K562 (cell line): ENCODE data around the gene GTF2A1. TPM values are rescaled to one million over a fixed set of nuclear protein-coding genes. Genes with fewer than 3 reads are reported as not detected.

Experiments used
- ATAC-seq: fragments of 200-7000 bp; cut with Tn5 transposase; 3 replicates; pipeline ENCODE4 v1.9.1; 2020; ENCODE audit warnings: moderate library complexity
- BruUV-seq: library from RNA; stranded (reverse); fragments of 400-500 nt; replicated peaks from 2 replicates; lab custom pipeline; 2021; lab: Mats Ljungman, UMichigan
- CTCF ChIA-PET: fragments of 300-600 bp; formaldehyde crosslinking; extraction: SDS; loops from one replicate; lab custom pipeline; 2021; ENCODE audit warnings: low intra/inter-chr PET ratio; lab: Yijun Ruan, JAX
- POLR2A ChIA-PET: fragments of 300-600, 350-650 bp; sonication (Branson Sonifier 250); formaldehyde crosslinking; extraction: SDS; loops from one replicate; lab custom pipeline; 2021; ENCODE audit warnings: antibody characterized with exemption, inconsistent platforms; lab: Yijun Ruan, JAX
- DNase-seq, 4 experiments: peaks; one replicate each; pipeline versions ENCODE4 v3.0.0 to v3.0.0-alpha.2; 2011 to 2018; ENCODE audit warnings: low spot score in 3 of 4, mixed read lengths in 3 of 4; ENCODE audit errors: extremely low read depth in 1 of 4
- FAIRE-seq: peaks from 2 replicates; lab custom pipeline; 2011; peaks lifted over from hg19 to GRCh38; lab: Jason Lieb, UNC
- H2AFZ ChIP-seq: 2 replicates; pipeline ENCODE4 v1.6.0; 2011; ENCODE audit warnings: low read depth, low read length, control low read depth, inconsistent platforms
- H3K27ac ChIP-seq: fragments of 200-600 bp; 3 replicates; pipeline ENCODE4 v1.8.0; 2011; ENCODE audit warnings: low read depth, mild to moderate bottlenecking, control low read depth, inconsistent platforms, low read length, moderate library complexity, mixed read lengths; ENCODE audit errors: extremely low read depth
- H3K27me3 ChIP-seq, 2 experiments: fragments of 300-600 bp in 1 of 2; 2 replicates in 1 of 2; 3 replicates in 1 of 2; pipeline versions ENCODE4 v1.6.0 to v1.8.0; 2011; ENCODE audit warnings: inconsistent platforms in 2 of 2, low read length in 2 of 2, mild to moderate bottlenecking in 1 of 2, mixed read lengths in 1 of 2, moderate library complexity in 1 of 2; ENCODE audit not compliant: control insufficient read depth in 2 of 2, insufficient read depth in 2 of 2
- H3K36me3 ChIP-seq: fragments of 300-600 bp; 3 replicates; pipeline ENCODE4 v1.8.0; 2011; ENCODE audit warnings: mild to moderate bottlenecking, low read length, inconsistent platforms; ENCODE audit not compliant: control insufficient read depth, insufficient read depth
- H3K4me1 ChIP-seq, 2 experiments: fragments of 200-600 bp in 1 of 2; replicated peaks in 1 of 2; 2 replicates in 1 of 2; 3 replicates in 1 of 2; pipeline versions ENCODE4 v1.5.1 to v1.8.0; 2011; ENCODE audit warnings: inconsistent platforms in 2 of 2, low read length in 2 of 2, mild to moderate bottlenecking in 1 of 2, mixed read lengths in 1 of 2, moderate library complexity in 1 of 2; ENCODE audit not compliant: control insufficient read depth in 2 of 2, insufficient read depth in 2 of 2
- H3K4me2 ChIP-seq: 2 replicates; pipeline ENCODE4 v1.6.1; 2011; ENCODE audit warnings: low read length, control low read depth, inconsistent platforms, mixed read lengths; ENCODE audit not compliant: insufficient read depth
- H3K4me3 ChIP-seq: fragments of 200-600 bp; sonication (generic), shearing (Covaris generic); 2 replicates; pipeline ENCODE4 v1.5.1; 2016; ENCODE audit warnings: control low read depth, inconsistent platforms
- H3K79me2 ChIP-seq: fragments of 200-600 bp; 3 replicates; pipeline ENCODE4 v1.8.0; 2011; ENCODE audit warnings: low read length, inconsistent platforms; ENCODE audit not compliant: control insufficient read depth, insufficient read depth
- H3K9ac ChIP-seq, 2 experiments: 2 replicates each; pipeline versions ENCODE4 v1.6.0 to v1.6.1; 2011; ENCODE audit warnings: low read depth in 2 of 2, low read length in 2 of 2, control low read depth in 1 of 2, inconsistent platforms in 1 of 2, mild to moderate bottlenecking in 1 of 2, mixed read lengths in 1 of 2; ENCODE audit not compliant: insufficient read depth in 1 of 2
- H3K9me1 ChIP-seq: one replicate; pipeline ENCODE4 v1.6.0; 2011; ENCODE audit warnings: inconsistent platforms, mild to moderate bottlenecking, low read length, moderate library complexity; ENCODE audit not compliant: control insufficient read depth, insufficient read depth
- H3K9me3 ChIP-seq: replicated peaks from 2 replicates; pipeline ENCODE4 v1.5.1; 2011; ENCODE audit warnings: low read depth, low read length, inconsistent platforms; ENCODE audit not compliant: control insufficient read depth, insufficient read depth
- H4K20me1 ChIP-seq: replicated peaks from 2 replicates; pipeline ENCODE4 v1.6.1; 2011; ENCODE audit warnings: low read length, inconsistent platforms, mixed read lengths; ENCODE audit not compliant: control insufficient read depth, insufficient read depth
- ELF2 ChIP-seq: fragments of 250-450 bp; sonication (Bioruptor Pico); IDR thresholded peaks from 2 replicates; pipeline ENCODE4 v1.5.0; 2021; ENCODE audit warnings: mild to moderate bottlenecking
- EP400 ChIP-seq: fragments of 450-650 bp; IDR thresholded peaks from 2 replicates; pipeline ENCODE4 v1.6.1; 2017; ENCODE audit warnings: antibody characterized with exemption, mild to moderate bottlenecking, moderate library complexity
- FOXK2 ChIP-seq, 2 experiments: fragments of 450-650 bp; IDR thresholded peaks in 1 of 2; conservative IDR thresholded peaks in 1 of 2; 2 replicates each; pipeline ENCODE4 v1.6.1; 2016; ENCODE audit warnings: low read depth in 2 of 2, mild to moderate bottlenecking in 1 of 2
- GATAD2A ChIP-seq: fragments of 450-650 bp; IDR thresholded peaks from 2 replicates; pipeline ENCODE4 v1.6.1; 2017
- IRF9 ChIP-seq: fragments of 450-650 bp; IDR thresholded peaks from 2 replicates; pipeline ENCODE4 v1.6.1; 2016; ENCODE audit warnings: missing biosample characterization, missing genetic modification characterization
- MIER1 ChIP-seq: fragments of 450-650 bp; IDR thresholded peaks from 2 replicates; pipeline ENCODE4 v1.6.1; 2016; ENCODE audit warnings: antibody characterized with exemption, mild to moderate bottlenecking, low read depth
- NFRKB ChIP-seq: fragments of 450-650 bp; IDR thresholded peaks from 2 replicates; pipeline ENCODE4 v1.6.1; 2016; ENCODE audit warnings: low read depth
- SAP30 ChIP-seq: fragments of 200-600 bp; sonication (generic); IDR thresholded peaks from 2 replicates; pipeline ENCODE4 v1.6.1; 2012; ENCODE audit warnings: borderline replicate concordance, low read depth, mild to moderate bottlenecking, moderate library complexity, low read length, control low read depth, inconsistent platforms; ENCODE audit not compliant: insufficient read depth, poor library complexity, severe bottlenecking
- SRF ChIP-seq, 2 experiments: fragments of 250-450, 450-650 bp in 1 of 2; sonication (Bioruptor Pico) in 1 of 2; sonication (generic) in 1 of 2; formaldehyde crosslinking; IDR thresholded peaks; 2 replicates each; pipeline versions ENCODE4 v1.5.0 to v1.5.1; 2020 to 2022; ENCODE audit warnings: mild to moderate bottlenecking in 1 of 2, missing genetic modification reagents in 1 of 2
- ZFP36 ChIP-seq: fragments of 150-350 bp; IDR thresholded peaks from 2 replicates; pipeline ENCODE4 v1.6.1; 2018; ENCODE audit warnings: low read length, low read depth; ENCODE audit not compliant: partially characterized antibody
- ZNF124 ChIP-seq: sonication (generic); formaldehyde crosslinking; IDR thresholded peaks from 2 replicates; pipeline ENCODE4 v1.8.1; 2022; ENCODE audit warnings: missing genetic modification reagents
- ZNF717 ChIP-seq: fragments of 250-450 bp; sonication (Bioruptor Pico); IDR thresholded peaks from 2 replicates; pipeline ENCODE4 v1.5.0; 2021
- ZNF79 ChIP-seq: fragments of 250-450 bp; sonication (Bioruptor Pico); IDR thresholded peaks from 2 replicates; pipeline ENCODE4 v1.4.0; 2020; ENCODE audit warnings: low read depth, mild to moderate bottlenecking, moderate library complexity
- WGBS: fragments of 100-300 bp; shearing (Covaris generic); methylation state at CpG from one replicate; pipeline ENCODE4 v1.1.6; 2016; ENCODE audit warnings: low coverage, mixed read lengths; ENCODE audit not compliant: insufficient coverage; ENCODE audit errors: missing lambda C conversion rate; 5-methylcytosine and 5-hydroxymethylcytosine counted together
- in situ Hi-C: fragments of 300-500 bp; cut with MboI; formaldehyde crosslinking; loops from 4 replicates; pipeline ENCODE4 v1.15.0; 2018; ENCODE audit warnings: inconsistent platforms, mixed read lengths
- intact Hi-C: fragments of 100-400 bp; cut with micrococcal nuclease; formaldehyde crosslinking; loops from 2 replicates; pipeline ENCODE4 v1.14.2; 2022
- polyA plus RNA-seq, 8 experiments: library from polyadenylated mRNA; depleted of rRNA in 4 of 8; stranded (reverse) in 5 of 8; unstranded in 3 of 8; fragments of >200 nt; fragmentation: Nextera tagmentation in 2 of 8; fragmentation: Illumina TruSeq in 1 of 8; extraction: Ambion mirVana in 2 of 8; extraction: Trizol in 1 of 8; gene quantifications; 2 replicates each; pipeline versions ENCODE4 v1.2.1 to v1.2.3, GENCODE V29; 2011 to 2014; ENCODE audit warnings: inconsistent platforms in 1 of 8, missing spikeins in 1 of 8
- total RNA-seq, 7 experiments: library from RNA; depleted of rRNA in 6 of 7; stranded (reverse); fragments of >200 nt in 6 of 7; fragmentation: Illumina TruSeq in 2 of 7; extraction: Trizol in 2 of 7; gene quantifications; 2 replicates each; pipeline versions ENCODE4 v1.2.1 to v1.2.3, GENCODE V29; 2011 to 2021; ENCODE audit warnings: low replicate concordance in 1 of 7
- TF ChIP-seq, protein P1 (sequence below): fragments of 250-450 bp; sonication (Bioruptor Pico); IDR thresholded peaks from 2 replicates; pipeline ENCODE4 v1.8.0; 2022; ENCODE audit warnings: inconsistent platforms, mild to moderate bottlenecking, moderate library complexity, borderline replicate concordance

The GTF2A1 gene
- total and polyA plus RNA-seq, 9 of the 15 experiments (the other 6 are each of a cell fraction or from before 2014, with no cell fraction given), result 3.4 to 22.8 (median 14.7) TPM

DNA sequence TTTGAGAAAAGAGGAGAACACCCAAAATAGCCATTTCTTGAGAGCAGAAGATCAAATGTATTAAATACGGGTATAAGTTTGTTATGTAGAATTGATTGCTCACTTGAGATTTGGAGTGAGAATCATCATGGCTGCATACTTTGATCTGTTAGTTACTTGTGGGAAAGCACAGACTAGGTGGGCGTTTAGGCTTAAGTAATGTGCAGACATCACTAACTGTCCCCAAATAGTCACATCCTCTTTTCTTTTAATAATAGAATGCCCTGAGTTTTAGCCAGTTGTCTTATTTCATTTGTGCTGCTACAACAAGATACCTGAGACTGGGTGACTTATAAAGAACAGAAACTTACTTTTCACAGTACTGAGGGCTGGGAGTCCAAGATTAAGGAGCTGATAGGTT is 14.3 kb upstream of the GTF2A1 start:
- FAIRE-seq (no peak), DNase-seq (no peak)
- no peaks in the 10 kb centered on the region for H4K20me1 ChIP-seq
- no peaks in the 10 kb centered on the region for H3K36me3 ChIP-seq
- no TSS peak for BruUV-seq
- no peaks in the 10 kb centered on the region for H3K27me3 ChIP-seq
- in situ Hi-C loops, result no loop called here
- H3K27ac ChIP-seq, result no peak overlapping the region
- POLR2A ChIA-PET, result interaction anchor here (0.7 kb wide), 1 partner anchor 16 kb away, joined by 5 read pairs; no protein-coding TSS in a partner anchor
- H3K9me3 ChIP-seq, result no peaks in the 10 kb centered on the region
- no peak overlapping the region for H3K9ac ChIP-seq
- H2AFZ ChIP-seq, result no peak overlapping the region
- no peak for TF ChIP-seq ZNF717
- TF ChIP-seq SAP30, result no peak
- TF ChIP-seq ELF2, result no peak
- TF ChIP-seq, protein P1, sequence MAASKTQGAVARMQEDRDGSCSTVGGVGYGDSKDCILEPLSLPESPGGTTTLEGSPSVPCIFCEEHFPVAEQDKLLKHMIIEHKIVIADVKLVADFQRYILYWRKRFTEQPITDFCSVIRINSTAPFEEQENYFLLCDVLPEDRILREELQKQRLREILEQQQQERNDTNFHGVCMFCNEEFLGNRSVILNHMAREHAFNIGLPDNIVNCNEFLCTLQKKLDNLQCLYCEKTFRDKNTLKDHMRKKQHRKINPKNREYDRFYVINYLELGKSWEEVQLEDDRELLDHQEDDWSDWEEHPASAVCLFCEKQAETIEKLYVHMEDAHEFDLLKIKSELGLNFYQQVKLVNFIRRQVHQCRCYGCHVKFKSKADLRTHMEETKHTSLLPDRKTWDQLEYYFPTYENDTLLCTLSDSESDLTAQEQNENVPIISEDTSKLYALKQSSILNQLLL, result no peak
- TF ChIP-seq GATAD2A, result no peak
- no peak for TF ChIP-seq FOXK2 (conservative IDR thresholded peaks at IDR 0.05 in 1 of 2, IDR thresholded peaks at IDR 0.05 in 1 of 2; ENCODE audit: low read depth in 2 of 2)
- TF ChIP-seq ZFP36, result no peak
- TF ChIP-seq NFRKB, result no peak
- no peak for TF ChIP-seq MIER1
- TF ChIP-seq ZNF124, result no peak
- no peak for TF ChIP-seq SRF (CRISPR knock-in tag; IDR thresholded peaks at IDR 0.05)
- TF ChIP-seq EP400, result no peak
- TF ChIP-seq IRF9 (tag), result no peak
- TF ChIP-seq ZNF79 (CRISPR knock-in tag), result no peak
- TF ChIP-seq, all 486 proteins: peak for 0
- intact Hi-C loops, result no loop called here
- no peak overlapping the region for H3K4me3 ChIP-seq
- CTCF ChIA-PET, result no interaction called here
- H3K9me1 ChIP-seq, result no peaks in the 10 kb centered on the region
- ATAC-seq, result no peak
- H3K4me1 ChIP-seq, result no peaks in the 10 kb centered on the region
- WGBS, result 0% methylated on average over 2 of the region's 2 CpGs
- no peaks in the 10 kb centered on the region for H3K79me2 ChIP-seq
- no peak overlapping the region for H3K4me2 ChIP-seq
